Measurements from ENCODE around the gene TCERG1L.

DNA sequence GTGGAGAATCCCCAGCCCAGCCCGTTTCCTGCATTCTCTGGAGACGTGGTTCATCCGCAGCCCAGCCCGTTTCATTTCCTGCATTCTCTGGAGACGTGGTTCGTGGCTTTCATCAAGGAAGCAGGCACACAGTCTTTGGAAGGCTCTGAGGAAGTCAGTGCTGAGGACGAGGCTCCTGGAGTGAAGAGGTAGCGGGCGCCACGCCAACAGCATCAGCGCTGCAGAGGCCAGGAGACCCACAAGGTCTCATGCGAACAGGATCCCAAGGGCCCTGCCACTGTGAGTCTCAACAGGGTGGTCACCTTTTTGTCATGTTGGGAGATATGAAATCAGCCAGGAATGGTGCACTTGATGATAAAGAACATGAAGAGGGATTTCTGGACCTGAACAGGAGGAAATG is 12.4 kb upstream of the TCERG1L start:
- TF ChIP-seq, protein P1, sequence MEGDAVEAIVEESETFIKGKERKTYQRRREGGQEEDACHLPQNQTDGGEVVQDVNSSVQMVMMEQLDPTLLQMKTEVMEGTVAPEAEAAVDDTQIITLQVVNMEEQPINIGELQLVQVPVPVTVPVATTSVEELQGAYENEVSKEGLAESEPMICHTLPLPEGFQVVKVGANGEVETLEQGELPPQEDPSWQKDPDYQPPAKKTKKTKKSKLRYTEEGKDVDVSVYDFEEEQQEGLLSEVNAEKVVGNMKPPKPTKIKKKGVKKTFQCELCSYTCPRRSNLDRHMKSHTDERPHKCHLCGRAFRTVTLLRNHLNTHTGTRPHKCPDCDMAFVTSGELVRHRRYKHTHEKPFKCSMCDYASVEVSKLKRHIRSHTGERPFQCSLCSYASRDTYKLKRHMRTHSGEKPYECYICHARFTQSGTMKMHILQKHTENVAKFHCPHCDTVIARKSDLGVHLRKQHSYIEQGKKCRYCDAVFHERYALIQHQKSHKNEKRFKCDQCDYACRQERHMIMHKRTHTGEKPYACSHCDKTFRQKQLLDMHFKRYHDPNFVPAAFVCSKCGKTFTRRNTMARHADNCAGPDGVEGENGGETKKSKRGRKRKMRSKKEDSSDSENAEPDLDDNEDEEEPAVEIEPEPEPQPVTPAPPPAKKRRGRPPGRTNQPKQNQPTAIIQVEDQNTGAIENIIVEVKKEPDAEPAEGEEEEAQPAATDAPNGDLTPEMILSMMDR (IDR thresholded peaks at IDR 0.05): no peak
- no peak for TF ChIP-seq TCF7L2 (IDR thresholded peaks at IDR 0.05; ENCODE audit: low read depth, low read length)
- TF ChIP-seq POLR2AphosphoS5 (IDR thresholded peaks at IDR 0.05; ENCODE audit: low read depth, low read length): no peak
- TF ChIP-seq, protein P2, sequence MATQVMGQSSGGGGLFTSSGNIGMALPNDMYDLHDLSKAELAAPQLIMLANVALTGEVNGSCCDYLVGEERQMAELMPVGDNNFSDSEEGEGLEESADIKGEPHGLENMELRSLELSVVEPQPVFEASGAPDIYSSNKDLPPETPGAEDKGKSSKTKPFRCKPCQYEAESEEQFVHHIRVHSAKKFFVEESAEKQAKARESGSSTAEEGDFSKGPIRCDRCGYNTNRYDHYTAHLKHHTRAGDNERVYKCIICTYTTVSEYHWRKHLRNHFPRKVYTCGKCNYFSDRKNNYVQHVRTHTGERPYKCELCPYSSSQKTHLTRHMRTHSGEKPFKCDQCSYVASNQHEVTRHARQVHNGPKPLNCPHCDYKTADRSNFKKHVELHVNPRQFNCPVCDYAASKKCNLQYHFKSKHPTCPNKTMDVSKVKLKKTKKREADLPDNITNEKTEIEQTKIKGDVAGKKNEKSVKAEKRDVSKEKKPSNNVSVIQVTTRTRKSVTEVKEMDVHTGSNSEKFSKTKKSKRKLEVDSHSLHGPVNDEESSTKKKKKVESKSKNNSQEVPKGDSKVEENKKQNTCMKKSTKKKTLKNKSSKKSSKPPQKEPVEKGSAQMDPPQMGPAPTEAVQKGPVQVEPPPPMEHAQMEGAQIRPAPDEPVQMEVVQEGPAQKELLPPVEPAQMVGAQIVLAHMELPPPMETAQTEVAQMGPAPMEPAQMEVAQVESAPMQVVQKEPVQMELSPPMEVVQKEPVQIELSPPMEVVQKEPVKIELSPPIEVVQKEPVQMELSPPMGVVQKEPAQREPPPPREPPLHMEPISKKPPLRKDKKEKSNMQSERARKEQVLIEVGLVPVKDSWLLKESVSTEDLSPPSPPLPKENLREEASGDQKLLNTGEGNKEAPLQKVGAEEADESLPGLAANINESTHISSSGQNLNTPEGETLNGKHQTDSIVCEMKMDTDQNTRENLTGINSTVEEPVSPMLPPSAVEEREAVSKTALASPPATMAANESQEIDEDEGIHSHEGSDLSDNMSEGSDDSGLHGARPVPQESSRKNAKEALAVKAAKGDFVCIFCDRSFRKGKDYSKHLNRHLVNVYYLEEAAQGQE (IDR thresholded peaks at IDR 0.05; ENCODE audit: insufficient read depth in 1 of 2, low read depth in 2 of 2, low read length in 1 of 2): no peak
- no peak for TF ChIP-seq SIN3A (IDR thresholded peaks at IDR 0.05; ENCODE audit: borderline replicate concordance, insufficient read depth, low read depth, low read length)

Data from Panc1 (cell line).